GM21723 (cell line): ENCODE results near the gene CELF4.
"Not testable (repeated sequence)": the region's sequence is repeated elsewhere in the genome, so short reads cannot be mapped to it uniquely, and the experiment has no call there.

Experiments
- ATAC-seq: cut with Tn5 transposase; IDR thresholded peaks from one replicate; pipeline ENCODE4 v1.9.1; 2021; ENCODE audit warnings: mild to moderate bottlenecking, moderate library complexity; ENCODE audit not compliant: unreplicated experiment

Gene CELF4

GRCh38 chr18:37473195-37473840 lies 92.3 kb downstream of the CELF4 start:
- no peak for ATAC-seq

GRCh38 chr18:37471637-37472036 lies 94.0 kb downstream of the CELF4 start:
- no peak for ATAC-seq

- no peak for ATAC-seq
These were observed 94.6 kb downstream of the CELF4 start for GRCh38 chr18:37470986-37471385.

GRCh38 chr18:37467002-37467662 lies 98.5 kb downstream of the CELF4 start:
- ATAC-seq = no peak

GRCh38 chr18:37465958-37466357 lies 99.6 kb downstream of the CELF4 start:
- ATAC-seq = no peak

- no peak for ATAC-seq
These were observed 101.3 kb downstream of the CELF4 start for GRCh38 chr18:37464257-37464656.

- ATAC-seq = not testable (repeated sequence)
These were observed 104.3 kb downstream of the CELF4 start for GRCh38 chr18:37461329-37461728.

GRCh38 chr18:37460604-37461003 lies 105.0 kb downstream of the CELF4 start:
- ATAC-seq = no peak

- ATAC-seq = no peak
These were observed 106.9 kb downstream of the CELF4 start for GRCh38 chr18:37458697-37459096.

GRCh38 chr18:37457753-37458152 lies 107.8 kb downstream of the CELF4 start:
- no peak for ATAC-seq

GRCh38 chr18:37457341-37457740 lies 108.3 kb downstream of the CELF4 start:
- no peak for ATAC-seq

GRCh38 chr18:37456873-37457272 lies 108.7 kb downstream of the CELF4 start:
- no peak for ATAC-seq

- ATAC-seq = no peak
These were observed 109.2 kb downstream of the CELF4 start for GRCh38 chr18:37456395-37456794.

GRCh38 chr18:37453752-37454151 lies 111.8 kb downstream of the CELF4 start:
- ATAC-seq = no peak

GRCh38 chr18:37452682-37453385 lies 112.8 kb downstream of the CELF4 start:
- ATAC-seq = no peak

- ATAC-seq = no peak
These were observed 113.6 kb downstream of the CELF4 start for GRCh38 chr18:37452015-37452414.

- ATAC-seq = no peak
These were observed 114.3 kb downstream of the CELF4 start for GRCh38 chr18:37451239-37451825.

- ATAC-seq = no peak
These were observed 115.0 kb downstream of the CELF4 start for GRCh38 chr18:37450434-37451132.

- ATAC-seq = no peak
These were observed 116.0 kb downstream of the CELF4 start for GRCh38 chr18:37449618-37450017.

- no peak for ATAC-seq
These were observed 116.7 kb downstream of the CELF4 start for GRCh38 chr18:37448946-37449345.
